ENCODE measurements around the gene SREBF2.

Gene SREBF2

GRCh38 chr22:41909310-41910049 is 76.6 kb downstream of the SREBF2 start:
- DNase-seq: no peak

DNA sequence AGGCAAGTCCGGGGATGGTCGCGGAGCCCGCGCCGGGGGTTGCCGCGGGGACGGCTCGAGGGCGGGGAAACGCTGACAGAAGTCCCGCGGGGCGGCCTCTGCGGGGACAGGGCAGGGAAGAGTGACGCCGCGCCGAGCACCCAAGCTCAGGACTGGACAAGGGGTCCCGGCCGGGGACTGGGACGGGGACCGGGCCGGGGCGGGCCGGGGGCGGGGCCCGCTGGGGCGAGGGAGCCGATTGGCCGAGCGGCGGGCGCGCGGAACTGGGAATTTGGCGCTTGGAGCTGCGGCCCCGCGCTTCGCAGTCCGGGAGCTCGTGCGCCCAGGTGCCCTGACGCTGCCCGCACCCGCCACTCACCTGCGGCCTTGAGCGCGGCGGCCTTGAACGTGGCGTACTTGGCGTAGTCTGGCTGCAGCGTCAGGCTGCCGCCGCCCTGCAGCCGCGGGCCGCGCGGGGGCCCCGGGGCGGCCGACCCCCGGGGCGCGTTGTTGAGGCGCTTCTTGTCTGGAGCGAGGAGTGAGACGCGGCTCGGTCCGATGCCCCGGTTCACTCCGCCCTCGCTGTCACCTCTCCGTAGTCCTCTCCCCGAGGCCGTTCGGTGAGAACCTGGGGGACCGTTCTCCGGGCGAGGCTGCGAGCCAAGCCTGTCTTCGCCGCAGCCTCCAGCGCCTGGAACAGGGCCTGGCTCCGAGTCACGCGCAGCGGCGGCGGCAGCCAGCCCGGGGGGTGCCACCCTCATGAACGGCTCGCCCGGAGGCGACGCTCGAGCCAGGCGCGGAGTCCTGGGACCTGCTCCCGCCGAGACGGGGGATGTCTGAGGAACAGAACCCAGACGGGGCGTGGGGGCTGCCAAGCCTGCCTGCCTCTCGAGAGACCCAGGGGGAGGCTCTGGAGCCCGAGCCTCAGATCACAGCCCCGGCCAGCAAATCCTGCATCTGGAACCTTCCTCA is 77.4 kb downstream of the SREBF2 start:
- DNase-seq: no peak

DNA sequence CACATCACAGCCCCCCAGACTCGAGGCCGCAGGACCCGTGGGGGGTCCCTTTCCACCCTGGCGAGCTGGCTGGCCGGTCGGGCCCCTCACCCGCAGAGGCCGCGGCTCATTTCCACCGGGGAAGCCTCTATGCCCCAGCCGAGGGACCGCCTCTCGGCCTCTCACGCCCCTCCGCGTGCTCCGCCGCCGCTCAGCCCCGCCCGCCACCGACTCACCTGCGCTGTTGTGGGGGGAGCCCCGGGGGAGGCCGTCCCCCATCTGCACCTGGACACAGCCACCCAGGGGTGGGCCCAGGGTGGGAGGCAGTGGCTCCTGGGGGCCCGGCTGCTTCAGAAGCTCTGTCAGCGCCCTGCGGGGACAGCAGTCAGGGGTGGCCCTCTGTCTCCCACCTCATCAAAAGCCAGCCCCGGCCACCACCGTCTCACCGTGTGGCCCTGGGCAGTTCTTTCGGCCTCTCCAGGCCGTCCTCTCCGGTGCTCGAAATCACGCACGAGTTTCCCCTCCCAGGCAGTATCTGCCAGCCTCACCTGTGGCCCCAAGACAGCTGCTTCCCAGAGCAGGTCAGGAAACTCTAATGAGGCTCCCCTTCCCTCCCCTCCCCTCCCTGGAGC is 78.2 kb downstream of the SREBF2 start:
- DNase-seq: no peak

DNA sequence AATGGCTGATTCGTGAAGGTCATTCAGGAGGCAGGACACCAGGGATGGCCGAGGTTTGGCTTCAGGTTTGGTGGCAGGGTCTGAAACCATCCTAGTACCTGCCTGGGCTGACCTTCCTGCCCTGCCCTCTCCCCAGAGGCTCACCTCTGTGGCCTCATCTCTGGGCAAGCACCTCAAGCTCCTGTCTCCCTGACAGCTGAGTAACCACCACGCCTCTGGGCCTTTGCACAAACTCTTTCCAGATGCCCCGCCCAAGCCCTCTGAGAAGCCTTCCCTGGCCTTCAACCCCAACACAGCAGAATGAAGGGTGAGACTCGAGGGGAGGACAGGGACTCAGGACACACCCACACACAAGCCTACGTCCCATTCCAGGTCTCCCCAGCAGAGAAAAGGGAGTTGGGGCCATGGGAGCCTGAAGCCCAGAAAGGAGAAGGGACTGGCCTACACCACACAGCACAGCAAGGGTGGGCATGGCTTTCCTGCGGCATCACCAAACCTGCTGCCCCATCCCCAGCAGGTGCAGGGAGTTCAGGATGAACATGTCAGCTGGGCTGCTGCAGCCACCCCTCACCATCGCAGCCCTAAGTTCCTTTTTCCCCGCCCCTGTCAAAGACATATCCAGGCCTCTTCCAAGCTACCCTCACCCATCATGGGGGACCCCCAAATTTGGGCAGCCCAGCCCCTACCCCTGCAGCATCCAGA is 79.6 kb downstream of the SREBF2 start:
- DNase-seq: no peak

GRCh38 chr22:41913040-41913719 is 80.3 kb downstream of the SREBF2 start:
- no peak for DNase-seq

- DNase-seq: no peak
These were observed 81.1 kb downstream of the SREBF2 start for GRCh38 chr22:41913842-41914534.

GRCh38 chr22:41914611-41915034 is 81.7 kb downstream of the SREBF2 start:
- DNase-seq: no peak

DNA sequence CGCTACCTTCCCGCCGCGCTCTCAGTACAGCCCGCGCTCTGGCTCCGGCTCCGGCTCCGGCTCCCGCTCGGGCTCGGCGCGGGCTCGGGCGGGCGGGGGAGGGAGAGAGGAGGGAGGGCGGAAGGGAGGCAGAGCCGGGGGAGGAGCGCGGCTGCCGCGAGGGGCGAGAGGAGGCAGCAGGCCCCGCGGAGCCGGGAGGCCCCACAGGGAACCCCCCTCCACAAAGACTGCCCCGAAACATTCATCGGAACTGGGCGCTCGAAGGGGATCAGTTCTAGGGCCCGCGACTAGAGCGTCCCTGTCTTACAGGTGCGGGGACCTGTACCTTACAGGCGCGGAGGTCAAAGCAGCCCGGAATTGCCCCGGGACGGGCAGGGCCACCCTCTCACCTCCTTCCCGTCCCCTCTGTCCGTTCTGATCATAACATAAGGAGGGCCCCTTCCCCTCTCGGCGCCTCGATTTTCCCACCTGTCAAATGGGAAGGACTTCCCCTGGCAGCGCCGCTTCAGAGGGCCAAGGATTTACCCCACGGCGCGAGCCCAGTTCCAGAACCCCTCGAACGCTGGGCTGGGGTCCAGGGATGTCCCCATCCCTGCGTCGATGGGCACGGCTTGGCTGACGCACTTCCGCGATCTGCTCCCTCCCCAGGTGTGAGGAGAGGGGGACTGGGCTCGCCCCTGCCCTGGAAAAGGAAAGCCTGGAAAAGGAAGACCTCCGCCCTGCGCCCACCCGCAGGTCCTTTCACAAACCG is 82.3 kb downstream of the SREBF2 start, which contains the start of gene SHISA8:
SHISA8 (minus strand) TSS at position 40 of the 751 bp plus-strand sequence. CDS start 407 bp downstream, outside the sequence.
- DNase-seq: no peak

DNA sequence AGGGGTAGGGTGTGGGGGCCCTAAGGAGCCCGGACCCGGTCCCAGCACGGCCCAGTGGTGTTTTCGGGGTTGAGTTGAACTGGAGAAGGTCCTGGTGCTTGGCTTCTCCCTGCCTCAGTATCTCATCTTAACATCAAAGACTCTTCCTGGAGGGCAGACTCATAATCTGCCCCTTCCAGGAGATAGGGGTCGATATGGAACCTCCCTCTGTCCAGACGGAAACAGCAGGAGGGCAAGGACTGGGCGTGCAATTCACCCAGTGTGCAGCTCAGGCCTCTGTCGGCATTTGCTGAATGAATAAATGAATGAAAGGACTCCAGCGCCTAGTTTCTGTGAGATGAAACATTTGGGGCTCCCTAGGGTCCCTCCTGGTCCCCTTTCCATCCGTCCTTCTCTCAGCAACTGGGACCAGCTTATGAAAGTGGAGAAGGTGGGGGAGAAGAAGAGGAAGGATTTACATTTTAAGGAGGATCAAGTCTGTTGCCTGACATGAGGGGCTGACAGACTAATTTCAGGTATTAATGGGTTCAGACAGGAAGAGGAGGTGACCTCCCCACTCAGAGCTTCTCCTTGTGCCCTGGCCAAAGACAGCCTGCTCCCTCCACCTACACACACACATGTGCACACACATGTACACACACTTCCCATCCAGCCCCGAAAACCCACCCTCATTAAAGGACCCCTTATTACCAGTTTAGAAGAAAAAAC is 83.0 kb downstream of the SREBF2 start:
- no peak for DNase-seq

GRCh38 chr22:41916745-41917358 is 83.9 kb downstream of the SREBF2 start:
- no peak for DNase-seq

- peak; percentile 32 for DNase-seq
These were observed 84.5 kb downstream of the SREBF2 start for GRCh38 chr22:41917375-41917902.

GRCh38 chr22:41917903-41918791 is 85.2 kb downstream of the SREBF2 start:
- peak; percentile 35 for DNase-seq

DNA sequence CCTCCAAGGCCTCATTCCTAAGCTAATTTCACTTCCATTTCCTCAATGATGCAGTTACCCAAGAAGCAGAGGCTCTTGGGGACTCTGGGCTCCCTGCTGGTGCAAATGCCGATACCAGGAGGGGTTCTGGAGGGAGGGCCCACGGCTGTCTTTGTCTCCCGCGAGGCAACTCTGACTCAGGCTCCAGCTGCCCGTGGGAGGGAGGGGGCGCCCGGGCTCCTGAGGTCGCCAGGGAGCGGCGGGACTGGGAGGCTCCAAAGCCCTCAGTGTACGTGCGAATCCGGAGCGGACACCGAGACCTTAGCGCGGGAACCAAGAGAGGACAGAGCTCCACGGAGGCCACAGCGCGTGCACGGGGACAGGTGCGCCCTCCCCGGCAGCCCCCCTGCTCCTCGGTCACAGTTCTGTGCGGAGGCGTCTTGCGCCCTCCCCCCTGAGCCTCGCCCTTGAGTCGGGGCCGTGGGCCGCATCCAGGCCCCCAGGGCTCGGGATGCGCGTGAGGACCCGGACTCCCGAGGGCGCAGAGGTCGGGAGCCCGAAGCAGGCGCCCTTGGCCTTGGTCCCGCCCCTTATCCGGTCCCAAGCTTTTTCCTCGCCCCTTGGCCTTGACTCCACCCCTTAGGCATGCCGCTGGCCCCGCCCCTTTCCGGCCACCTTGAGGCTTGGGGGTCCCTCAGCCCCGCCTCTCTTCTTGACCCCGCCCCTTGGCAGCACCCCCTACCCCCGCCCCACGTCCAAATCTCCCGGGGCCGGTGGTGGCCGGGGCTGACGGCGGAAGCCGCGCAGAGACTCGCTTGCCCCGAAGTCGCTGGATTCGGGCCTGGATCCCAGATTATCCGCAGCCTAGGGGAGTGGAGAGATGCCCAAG is 86.7 kb downstream of the SREBF2 start:
- DNase-seq: no peak

DNA sequence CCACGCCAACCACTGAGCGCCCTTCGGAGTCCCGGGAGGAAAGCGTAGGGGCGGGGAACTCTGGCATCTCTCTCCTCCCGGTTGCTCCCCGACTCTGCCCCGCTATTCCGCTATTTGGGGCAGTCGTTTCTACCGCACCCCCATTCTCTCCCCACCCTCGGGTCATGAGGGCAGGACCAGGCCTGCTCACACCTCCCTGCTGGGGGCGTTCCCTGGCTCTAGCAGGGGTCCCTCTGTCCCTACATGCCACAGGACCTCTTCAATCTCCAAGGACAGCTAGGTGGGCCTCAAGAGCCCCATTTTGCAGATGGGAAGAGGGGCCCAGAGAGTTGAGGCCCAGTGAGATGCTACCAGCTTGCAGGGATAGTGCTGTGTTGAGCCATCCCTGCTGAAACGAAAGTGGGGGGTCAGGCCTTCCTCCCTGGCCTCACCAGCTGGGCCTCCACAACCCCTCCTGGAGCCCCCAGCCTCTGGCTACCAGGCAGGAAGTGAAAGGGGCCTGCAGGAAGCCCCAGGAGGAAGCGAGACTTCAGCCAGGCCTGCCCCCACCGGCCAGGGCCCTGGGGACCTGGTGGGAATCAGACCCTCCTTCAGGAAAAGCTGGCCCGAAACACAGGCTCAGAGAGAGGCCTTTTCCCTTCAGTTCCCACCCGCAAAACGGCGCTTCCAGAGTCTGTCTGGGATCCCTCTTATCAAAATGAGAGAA is 87.5 kb downstream of the SREBF2 start:
- no peak for DNase-seq

DNA sequence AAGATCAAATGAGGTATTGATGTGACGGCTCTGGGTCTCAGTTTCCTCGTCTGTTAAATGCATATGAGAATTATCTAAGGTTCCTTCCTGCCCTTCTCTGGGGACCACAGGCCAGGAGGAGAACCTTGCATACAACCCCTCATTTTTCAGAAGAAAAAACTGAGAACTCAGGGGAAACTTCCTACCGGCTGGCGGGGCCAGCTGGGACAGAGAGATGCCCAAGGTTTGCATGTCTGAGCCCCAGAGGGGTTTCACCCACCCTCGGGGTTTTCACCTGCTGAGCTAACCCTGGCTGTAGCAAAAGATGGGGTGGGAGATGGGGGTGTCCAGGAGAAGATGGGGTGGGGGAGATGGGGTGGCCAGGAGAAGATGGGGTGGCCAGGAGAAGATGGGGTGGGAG is 89.4 kb downstream of the SREBF2 start:
- DNase-seq: no peak

GRCh38 chr22:41922940-41923594 is 90.2 kb downstream of the SREBF2 start:
- no peak for DNase-seq
